Stimulated activated naive CD8-positive, alpha-beta T cell treated with anti-CD3 and anti-CD28 coated beads, Interleukin-15, amount 100 ng/mL, for 72 hours (primary cell): ENCODE results near the gene METRN.
A peak's percentile ranks its signal among the peaks of the same experiment; 100 is the strongest.

Experiments used
- ATAC-seq: fragments of 150-1000 bp; cut with Tn5 transposase; 2 replicates; pipeline ENCODE4 v1.10.0; 2021; ENCODE audit warnings: mild to moderate bottlenecking, moderate library complexity
- DNase-seq, 2 donors: peaks; one replicate each; pipeline ENCODE4 v3.0.0; 2021 to 2022
- H3K27ac Mint-ChIP-seq, 2 donors: one replicate each; pipeline ENCODE4 v1.8.0; 2022; ENCODE audit warnings: mild to moderate bottlenecking in 2 of 2, mixed read lengths in 2 of 2, moderate library complexity in 2 of 2
- H3K27me3 Mint-ChIP-seq: one replicate; pipeline ENCODE4 v1.8.0; 2022; ENCODE audit warnings: mixed read lengths
- H3K4me1 Mint-ChIP-seq: one replicate; pipeline ENCODE4 v1.8.0; 2022; ENCODE audit warnings: mild to moderate bottlenecking, mixed read lengths
- H3K4me3 Mint-ChIP-seq, 2 donors: one replicate each; pipeline ENCODE4 v1.8.0; 2022; ENCODE audit warnings: mild to moderate bottlenecking in 2 of 2, mixed read lengths in 2 of 2, moderate library complexity in 1 of 2
- H3K9me3 Mint-ChIP-seq, 2 donors: one replicate each; pipeline ENCODE4 v1.8.0; 2022; ENCODE audit warnings: mixed read lengths in 2 of 2

The METRN gene

DNA sequence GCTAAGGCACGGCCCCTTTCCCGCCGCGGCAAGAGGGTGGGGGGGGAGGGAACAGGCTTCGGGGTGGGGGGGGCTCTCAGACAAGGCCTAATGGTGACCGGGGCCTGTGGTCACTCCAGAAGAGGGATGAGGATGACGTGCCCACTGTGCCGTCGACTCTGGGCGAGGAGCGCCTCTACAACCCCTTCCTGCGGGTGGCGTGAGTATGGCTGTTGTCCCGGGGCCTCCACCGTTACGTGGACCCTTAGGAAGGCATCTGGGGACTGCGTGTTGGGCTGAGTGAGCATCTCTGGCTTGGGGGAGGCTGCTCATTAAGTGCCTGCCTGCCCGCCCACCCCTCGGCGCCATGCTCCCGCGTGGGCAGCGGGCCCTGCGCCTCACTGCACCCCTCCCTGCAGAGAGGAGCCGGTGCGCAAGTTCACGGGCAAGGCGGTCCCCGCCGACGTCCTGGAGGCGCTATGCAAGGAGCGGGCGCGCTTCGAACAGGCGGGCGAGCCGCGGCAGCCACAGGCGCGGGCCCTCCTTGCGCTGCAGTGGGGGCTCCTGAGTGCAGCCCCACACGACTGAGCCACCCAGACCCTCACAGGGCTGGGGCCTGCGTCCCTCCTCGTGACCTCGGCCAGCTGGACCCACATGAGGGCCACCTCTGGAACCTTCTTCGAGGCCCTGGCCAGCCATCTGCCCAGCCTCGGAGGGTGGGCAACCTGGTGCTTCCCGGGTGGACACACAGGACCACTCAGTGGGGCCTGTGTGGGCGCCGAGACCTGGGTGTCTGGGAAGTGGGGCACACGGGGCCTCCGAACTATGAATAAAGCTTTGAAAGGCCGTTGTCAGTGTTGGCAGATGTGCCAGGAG, 14.2 kb downstream of the METRN start:
- peak overlapping the region in 1 of 2 donors; percentile 83 for H3K27ac Mint-ChIP-seq
- no peaks in the 10 kb centered on the region for H3K9me3 Mint-ChIP-seq
- ATAC-seq (no peak), DNase-seq (no peak)
- no peaks in the 10 kb centered on the region for H3K27me3 Mint-ChIP-seq
- peak overlapping the region; percentile 72 to 82 for H3K4me3 Mint-ChIP-seq
- peaks cover 25% of the 10 kb centered on the region for H3K4me1 Mint-ChIP-seq

DNA sequence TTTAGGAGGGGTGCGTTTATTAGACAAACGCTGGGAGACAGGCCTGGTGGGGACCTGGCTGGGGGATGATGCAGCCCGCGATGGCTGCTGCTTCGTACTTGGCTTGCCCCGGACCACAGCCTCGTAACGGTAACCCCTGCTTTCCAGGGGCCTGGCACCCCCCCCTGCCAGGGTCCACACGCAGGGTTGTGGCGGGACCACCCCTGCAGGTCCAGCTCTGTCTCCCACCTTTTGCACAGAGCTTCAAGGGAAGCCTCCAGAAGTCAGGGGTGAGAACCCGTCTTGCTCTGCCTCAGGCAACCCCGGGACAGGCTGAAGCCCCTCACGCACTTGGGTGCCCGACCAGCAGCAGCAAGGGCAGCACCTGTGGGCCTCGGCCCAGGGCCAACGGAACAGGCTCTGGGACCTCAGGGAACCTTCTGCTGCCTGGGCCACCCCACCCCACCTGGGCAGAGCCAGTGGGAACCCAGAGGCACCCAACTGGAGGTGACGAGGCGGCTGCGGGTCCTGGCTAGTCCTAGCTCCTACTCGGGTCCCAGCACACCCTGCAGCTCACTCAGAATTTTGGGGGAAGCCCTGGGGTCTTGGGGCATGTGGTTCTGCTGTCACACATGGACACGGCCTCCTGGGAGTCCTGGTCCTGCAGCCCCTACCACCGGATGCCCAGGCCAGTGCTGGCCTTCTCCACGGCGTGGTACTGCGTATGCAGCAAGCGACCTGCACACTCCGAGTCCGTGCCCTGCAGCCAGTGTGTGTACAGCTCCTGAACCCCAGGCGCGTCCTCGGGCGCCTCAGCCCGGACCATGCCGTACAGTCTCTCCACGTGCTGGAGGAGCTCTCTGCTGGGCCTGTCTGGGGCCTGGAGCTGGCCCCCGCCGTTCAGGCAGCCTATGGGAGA, 15.1 kb downstream of the METRN start:
- DNase-seq (no peak), ATAC-seq (no peak)
- no peaks in the 10 kb centered on the region for H3K9me3 Mint-ChIP-seq
- peak overlapping the region in 1 of 2 donors; percentile 48 for H3K27ac Mint-ChIP-seq
- peak overlapping the region in 1 of 2 donors; percentile 31 for H3K4me3 Mint-ChIP-seq
- H3K27me3 Mint-ChIP-seq: no peaks in the 10 kb centered on the region
- H3K4me1 Mint-ChIP-seq: peaks cover 24% of the 10 kb centered on the region

DNA sequence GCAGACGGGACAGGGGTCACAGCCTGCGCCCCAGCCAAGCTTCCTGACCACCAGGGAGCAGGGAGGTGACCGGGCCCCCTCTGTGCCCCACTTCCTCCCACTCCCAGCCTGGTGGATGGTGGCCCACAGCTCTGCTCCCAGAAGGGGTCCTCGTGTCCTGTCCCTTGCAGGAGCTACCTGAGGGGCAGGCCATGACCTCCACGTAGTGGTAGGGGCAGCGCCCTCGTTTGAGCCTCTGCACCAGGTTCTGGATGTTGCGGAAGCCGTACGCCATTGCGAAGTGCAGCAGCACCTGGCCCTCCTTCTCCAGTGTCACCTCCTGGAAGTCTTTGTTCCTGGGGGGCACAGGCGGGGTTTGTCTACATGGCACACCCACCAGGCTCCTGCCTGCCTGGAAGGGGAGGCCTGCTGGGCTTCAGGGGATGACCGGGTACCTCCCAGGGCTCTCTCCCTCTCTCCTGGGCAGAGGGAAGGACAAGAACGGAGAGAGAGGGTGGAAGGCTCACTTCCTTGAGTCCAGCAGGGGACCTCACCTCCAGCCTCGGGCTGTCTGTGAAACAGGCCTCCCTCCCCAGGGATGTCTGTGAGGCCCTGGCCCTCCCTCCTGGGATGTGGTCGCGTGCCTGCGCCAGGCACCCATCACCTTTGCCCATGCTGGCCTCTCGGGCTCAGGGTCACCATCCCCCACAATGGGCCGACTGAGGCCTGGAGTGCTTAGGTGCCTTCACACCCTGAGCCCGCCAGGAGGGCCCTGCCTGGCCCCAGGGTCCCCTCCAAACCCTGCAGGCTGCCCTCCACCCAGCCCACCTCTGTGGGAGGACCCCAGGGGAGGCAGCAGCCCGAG, 16.0 kb downstream of the METRN start:
- H3K9me3 Mint-ChIP-seq: no peaks in the 10 kb centered on the region
- H3K4me1 Mint-ChIP-seq: peaks cover 24% of the 10 kb centered on the region
- no peak overlapping the region for H3K4me3 Mint-ChIP-seq
- ATAC-seq (no peak), DNase-seq (no peak)
- H3K27me3 Mint-ChIP-seq: no peaks in the 10 kb centered on the region
- H3K27ac Mint-ChIP-seq: peak overlapping the region in 1 of 2 donors; percentile 63

DNA sequence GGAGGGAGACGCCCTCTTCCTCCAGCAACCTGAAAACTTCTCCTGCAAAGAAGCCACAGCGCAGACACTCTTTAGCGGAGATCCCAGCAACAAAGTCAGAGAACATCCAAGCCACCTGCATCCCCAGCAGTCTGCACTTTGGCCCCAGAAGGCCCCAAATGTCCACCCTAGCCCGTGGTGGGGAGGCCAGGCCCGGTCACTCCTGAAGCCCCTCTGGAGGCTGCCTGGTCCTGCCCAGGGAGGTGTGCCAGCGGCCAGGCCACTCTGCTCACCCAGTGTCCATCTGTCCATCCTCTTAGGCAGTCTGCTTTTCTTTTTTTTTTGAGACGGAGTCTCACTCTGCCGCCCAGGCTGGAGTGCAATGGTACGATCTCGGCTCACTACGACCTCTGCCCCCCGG, 17.4 kb downstream of the METRN start:
- ATAC-seq: no peak
- H3K27me3 Mint-ChIP-seq: no peaks in the 10 kb centered on the region
- DNase-seq: no peak
- no peak overlapping the region for H3K27ac Mint-ChIP-seq
- peaks cover 28% of the 10 kb centered on the region for H3K4me1 Mint-ChIP-seq
- H3K4me3 Mint-ChIP-seq: no peak overlapping the region
- H3K9me3 Mint-ChIP-seq: no peaks in the 10 kb centered on the region

DNA sequence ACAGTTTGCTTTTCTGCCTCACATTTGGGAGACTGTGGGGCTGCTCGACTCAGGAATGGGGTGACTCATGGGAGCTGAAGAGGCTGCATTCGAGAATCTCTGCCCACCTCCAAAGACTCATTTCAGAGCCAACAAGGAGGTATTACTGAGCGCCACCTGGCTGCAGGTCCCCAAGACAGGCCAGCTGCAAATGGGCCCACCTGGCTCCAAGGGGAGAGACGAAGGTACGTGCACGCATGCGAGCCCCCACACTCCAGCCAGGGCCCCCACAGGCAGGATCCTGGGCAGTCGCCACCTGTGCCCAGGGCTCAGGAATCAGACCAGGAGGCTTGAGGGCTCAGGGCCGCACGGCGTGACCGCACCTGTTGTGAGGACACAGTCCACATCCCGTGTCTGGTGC, 18.0 kb downstream of the METRN start:
- DNase-seq (no peak), ATAC-seq (no peak)
- Mint-ChIP-seq H3K9me3 (no peaks in the 10 kb centered on the region), H3K4me3 (no peak overlapping the region), H3K27ac (peak overlapping the region in 1 of 2 donors; percentile 30), H3K27me3 (no peaks in the 10 kb centered on the region), H3K4me1 (peaks cover 33% of the 10 kb centered on the region)

DNA sequence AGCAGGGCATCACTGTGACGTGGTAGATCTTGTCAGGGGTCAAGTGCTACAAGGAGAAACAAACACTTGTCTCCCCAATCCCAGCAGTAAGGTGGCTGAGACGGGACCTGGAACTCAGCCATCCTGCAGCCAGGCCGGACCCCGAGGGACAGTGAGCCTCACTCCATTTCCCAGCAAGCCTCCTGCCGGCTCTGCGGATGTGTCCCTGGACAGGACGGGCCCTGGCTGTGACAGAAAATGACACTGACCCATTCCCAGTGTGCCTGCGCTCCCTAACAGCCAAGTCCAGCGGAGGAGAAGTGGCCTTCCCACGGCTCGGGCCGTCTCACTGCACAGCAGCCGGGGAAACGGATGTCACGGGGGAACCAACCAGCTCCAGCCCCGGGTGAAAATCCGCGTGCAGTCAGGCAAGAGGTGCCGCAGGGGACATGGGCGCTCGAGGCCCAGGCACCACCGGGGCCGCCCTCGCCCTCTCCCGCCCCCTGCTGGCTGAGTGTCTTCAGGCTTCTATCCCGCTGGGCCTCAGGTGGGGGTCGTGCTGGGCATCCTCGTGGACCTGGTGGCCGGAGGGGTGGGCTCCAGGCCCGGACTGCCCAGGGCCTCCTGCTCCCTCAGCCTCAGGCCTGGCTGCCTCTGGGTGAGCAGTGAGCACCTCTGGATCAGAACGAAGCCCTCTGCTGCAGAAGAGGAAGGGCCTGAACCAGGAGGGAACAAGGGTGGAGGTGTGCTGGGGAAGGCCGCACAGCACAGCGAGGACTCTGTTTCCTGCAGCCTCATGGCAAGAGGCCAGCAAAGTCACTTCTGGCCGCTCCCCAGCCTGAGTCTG, 18.7 kb downstream of the METRN start:
- no peak for ATAC-seq

DNA sequence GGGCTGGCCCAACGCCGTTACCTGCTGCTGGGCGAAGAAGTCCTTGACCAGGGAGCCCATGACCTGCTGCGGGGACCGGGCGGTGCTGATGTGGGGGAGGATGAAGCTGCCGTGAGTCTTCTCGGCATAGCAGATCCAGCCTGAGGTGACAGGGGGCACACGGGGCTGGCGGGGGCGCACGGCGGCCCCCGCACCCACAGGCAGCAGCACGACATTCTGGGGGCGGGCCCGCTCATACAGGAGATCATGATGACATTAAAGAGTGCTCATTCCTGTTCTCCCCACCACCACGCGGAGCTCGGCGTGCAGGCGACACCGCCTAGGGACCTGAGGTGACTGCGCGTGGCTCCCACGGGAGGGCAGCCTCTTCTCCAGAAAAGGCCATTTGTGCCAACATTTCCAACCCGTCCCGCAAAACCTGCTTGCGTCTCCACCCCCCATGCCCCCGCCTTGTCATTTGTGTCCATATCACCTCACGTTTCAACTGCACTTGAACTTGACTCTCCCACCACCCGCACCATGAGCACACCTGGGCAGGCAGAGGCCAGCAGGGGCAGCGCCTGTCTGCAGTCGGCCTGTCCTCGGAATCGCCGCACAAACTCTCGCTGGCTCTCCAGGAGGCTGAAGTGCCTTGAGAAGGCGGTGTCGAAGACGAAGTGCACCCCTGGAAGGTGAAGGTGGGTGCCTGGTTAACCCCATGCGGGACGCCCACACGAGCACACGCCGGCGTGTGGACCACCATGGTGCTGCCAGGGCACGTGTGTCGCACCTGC, 19.5 kb downstream of the METRN start:
- H3K4me1 Mint-ChIP-seq: peaks cover 34% of the 10 kb centered on the region
- no peaks in the 10 kb centered on the region for H3K27me3 Mint-ChIP-seq
- H3K27ac Mint-ChIP-seq: no peak overlapping the region
- DNase-seq: no peak
- H3K4me3 Mint-ChIP-seq: no peak overlapping the region
- H3K9me3 Mint-ChIP-seq: no peaks in the 10 kb centered on the region
- no peak for ATAC-seq

More for the DNA sequence above, 18.7 kb downstream of the METRN start:
- H3K4me1 Mint-ChIP-seq: peaks cover 31% of the 10 kb centered on the region
- H3K27ac Mint-ChIP-seq: peak overlapping the region in 1 of 2 donors; percentile 27
- DNase-seq: no peak
- H3K9me3 Mint-ChIP-seq: no peaks in the 10 kb centered on the region
- H3K4me3 Mint-ChIP-seq: no peak overlapping the region
- no peaks in the 10 kb centered on the region for H3K27me3 Mint-ChIP-seq

DNA sequence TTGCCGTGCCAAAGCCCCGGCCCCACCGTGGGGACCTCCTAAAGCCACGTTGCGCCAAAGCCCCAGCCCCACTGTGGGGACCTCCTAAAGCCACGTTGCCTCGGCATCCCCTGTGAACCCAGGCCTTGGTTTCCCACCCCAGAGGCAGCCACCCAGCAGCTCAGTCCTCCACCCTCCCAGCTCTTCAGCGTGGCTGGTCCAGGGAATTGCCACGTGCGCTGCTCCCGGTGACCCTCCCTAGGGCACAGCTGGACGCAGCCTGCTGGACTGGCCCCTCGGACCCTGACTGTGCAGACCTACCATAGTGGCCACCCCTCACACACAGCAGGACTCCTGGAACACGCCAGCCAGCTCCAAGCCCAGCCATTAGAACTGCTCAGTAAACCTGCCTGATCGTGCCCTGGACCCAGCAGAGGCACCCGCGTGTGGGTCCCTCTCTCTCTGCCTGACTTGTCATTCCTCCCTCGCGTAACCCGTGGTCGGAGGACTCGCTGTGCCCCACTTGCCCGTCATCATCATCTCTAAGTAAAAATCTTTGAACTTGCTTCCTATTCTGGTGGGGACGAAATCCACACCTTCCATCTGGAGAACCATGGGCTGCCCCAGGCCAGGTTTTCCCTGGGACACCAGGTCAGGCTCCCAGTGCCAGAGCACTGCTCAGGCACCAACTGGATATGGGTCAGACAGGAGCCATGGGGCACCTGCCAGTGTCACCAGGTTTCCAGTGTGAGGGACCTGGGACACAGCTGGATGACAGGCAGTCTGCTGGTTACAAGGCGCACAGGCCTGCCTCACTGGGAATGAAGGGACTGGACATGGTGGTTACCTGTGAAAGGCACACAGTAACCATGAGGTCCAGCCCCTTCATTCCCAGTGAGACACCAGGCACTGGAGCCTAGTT, 20.3 kb downstream of the METRN start:
- H3K27ac Mint-ChIP-seq: no peak overlapping the region
- H3K4me3 Mint-ChIP-seq: peak overlapping the region in 1 of 2 donors; percentile 11
- DNase-seq: no peak
- peaks cover 42% of the 10 kb centered on the region for H3K4me1 Mint-ChIP-seq
- no peaks in the 10 kb centered on the region for H3K9me3 Mint-ChIP-seq
- H3K27me3 Mint-ChIP-seq: no peaks in the 10 kb centered on the region
- ATAC-seq: no peak

DNA sequence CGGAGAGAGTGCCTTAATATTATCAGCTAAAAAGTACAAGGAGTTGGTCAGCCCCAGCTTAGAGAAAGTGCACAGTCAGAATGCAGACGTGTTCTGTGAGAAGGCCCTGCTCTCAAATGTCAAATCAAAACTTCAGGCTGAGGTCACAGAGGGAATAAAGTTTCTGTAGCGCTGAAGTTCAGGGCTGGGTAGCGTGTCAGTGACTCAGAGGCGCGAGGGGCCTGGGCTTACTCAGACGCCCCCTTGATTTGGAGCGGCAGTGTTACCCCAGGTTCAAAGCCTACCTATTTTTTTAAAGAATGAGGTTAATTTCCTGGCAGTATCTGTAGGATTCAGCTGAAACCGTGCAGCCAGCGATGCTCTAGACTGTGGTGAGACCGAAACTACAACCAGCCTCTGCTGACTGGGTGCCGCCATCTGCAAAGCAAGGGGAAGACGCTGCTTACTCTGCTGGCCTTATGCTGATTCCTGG, 21.1 kb downstream of the METRN start:
- Mint-ChIP-seq H3K9me3 (no peaks in the 10 kb centered on the region), H3K4me1 (peaks cover 43% of the 10 kb centered on the region), H3K4me3 (peak overlapping the region; percentile 7 to 55), H3K27me3 (no peaks in the 10 kb centered on the region), H3K27ac (peak overlapping the region; percentile 38 to 59)
- ATAC-seq (peak; percentile 80), DNase-seq (peak; percentile 46 to 71)

DNA sequence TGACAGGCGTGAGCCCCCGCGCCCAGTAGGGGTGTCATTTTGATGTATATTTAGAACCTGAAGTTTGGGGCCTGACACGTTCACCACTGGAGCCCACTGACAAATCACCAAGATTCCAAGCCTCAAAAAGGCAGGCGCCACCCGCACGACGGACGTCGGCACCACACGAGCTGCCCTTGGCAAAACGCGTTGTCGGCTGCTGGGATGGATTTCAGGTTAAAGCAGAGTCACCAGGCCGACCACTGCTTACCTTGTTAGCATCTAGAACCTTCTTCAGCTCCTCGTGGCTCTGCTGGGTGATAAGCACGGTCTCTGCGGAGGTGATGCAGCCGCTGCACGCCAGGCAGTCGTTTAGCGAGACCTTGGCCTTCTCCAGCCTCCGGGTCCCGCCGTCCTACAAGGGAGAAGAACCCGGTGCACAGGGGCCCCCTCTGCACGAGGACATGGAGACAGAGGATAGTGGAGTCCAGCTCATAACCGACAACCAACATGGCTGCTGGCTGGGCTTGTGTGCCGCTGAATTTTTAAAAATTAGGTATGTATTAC, 22.1 kb downstream of the METRN start:
- Mint-ChIP-seq H3K4me3 (no peak overlapping the region), H3K4me1 (peaks cover 43% of the 10 kb centered on the region), H3K27ac (no peak overlapping the region), H3K9me3 (no peaks in the 10 kb centered on the region), H3K27me3 (no peaks in the 10 kb centered on the region)
- no peak for DNase-seq
- ATAC-seq: no peak

DNA sequence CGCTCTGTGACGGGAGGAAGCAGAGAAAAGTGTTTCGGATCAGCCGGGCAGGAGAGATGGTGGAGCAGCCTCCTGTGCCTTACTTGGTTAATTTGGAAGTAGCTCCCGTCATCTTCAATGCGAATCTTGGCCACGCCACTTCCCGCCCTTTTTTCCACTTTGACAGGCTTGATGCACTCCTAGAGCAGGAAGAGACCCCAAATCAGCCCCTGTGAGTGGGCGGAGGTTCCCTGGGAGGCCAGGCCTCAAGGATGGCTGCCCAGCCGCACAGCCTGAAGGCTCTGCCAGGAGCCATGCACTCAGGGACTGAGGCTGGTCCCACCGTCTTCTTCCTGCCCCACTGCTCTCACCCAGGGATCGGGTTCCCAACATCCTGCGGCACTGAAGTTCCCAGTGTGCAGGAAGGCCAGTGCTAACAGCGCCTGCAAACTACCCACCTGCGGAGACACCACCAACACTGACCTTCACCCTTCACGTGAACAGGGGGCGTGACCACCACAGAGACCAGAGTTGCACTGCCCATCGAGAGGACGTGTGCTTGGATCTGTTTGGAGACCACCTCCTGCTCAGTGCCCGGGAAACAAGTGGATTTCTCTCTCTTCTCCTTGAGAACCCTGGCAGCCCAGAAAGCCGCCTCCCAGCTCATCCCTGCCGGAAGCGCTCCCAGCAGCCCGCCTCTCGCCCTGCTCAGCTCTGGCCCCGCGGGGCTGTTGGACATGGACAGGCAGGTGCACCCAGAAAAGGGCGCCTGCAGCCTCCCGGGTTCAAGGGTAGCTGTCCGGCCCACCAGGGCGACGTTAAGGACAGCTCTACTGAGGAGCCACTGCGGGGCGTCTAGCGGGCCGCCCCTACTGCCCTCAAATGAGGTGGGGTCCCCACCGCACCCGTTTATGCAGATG, 24.9 kb downstream of the METRN start:
- Mint-ChIP-seq H3K27ac (peak overlapping the region in 1 of 2 donors; percentile 94), H3K4me1 (peaks cover 43% of the 10 kb centered on the region), H3K9me3 (no peaks in the 10 kb centered on the region), H3K4me3 (peak overlapping the region; percentile 85 to 87), H3K27me3 (no peaks in the 10 kb centered on the region)
- DNase-seq (no peak), ATAC-seq (no peak)

DNA sequence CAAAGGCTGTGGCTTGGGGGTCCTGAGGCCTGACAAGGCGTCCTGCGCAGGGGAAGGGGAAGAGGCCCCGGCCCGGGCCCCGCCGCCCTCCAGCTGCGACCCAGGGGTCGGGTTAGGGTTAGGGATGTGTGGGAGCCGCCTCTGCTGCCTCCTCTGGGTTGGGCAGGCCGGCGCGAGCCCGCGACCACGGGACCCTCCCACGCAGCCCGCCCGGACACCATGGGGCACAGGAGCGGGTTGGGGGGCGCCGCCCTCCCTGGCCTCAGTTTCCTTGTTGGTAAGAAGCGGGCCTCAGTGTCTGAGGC, 25.5 kb downstream of the METRN start:
- ATAC-seq (peak; percentile 35), DNase-seq (no peak)
- H3K9me3 Mint-ChIP-seq: no peaks in the 10 kb centered on the region
- peak overlapping the region; percentile 85 to 87 for H3K4me3 Mint-ChIP-seq
- H3K4me1 Mint-ChIP-seq: peaks cover 39% of the 10 kb centered on the region
- H3K27me3 Mint-ChIP-seq: no peaks in the 10 kb centered on the region
- peak overlapping the region in 1 of 2 donors; percentile 94 for H3K27ac Mint-ChIP-seq
